Coronary artery (tissue), 2 donors: ENCODE measurements around the gene ZDHHC13.

Experiments
- DNase-seq: peaks from one replicate; pipeline ENCODE4 v3.0.0-alpha.2; 2017; ENCODE audit warnings: low spot score
- H3K27ac ChIP-seq, 2 donors: fragments of 200-600 bp; sonication (generic); one replicate each; pipeline ENCODE4 v1.5.1; 2016 to 2019
- H3K4me3 ChIP-seq: fragments of 200-600 bp; sonication (generic); 2 replicates; pipeline ENCODE4 v1.5.1; 2016; ENCODE audit warnings: mild to moderate bottlenecking, moderate library complexity
- TF ChIP-seq, protein P1 (sequence below): fragments of 200-600 bp; sonication (generic); IDR thresholded peaks from one replicate; pipeline ENCODE4 v1.5.1; 2019; ENCODE audit warnings: antibody characterized with exemption

Gene ZDHHC13

DNA sequence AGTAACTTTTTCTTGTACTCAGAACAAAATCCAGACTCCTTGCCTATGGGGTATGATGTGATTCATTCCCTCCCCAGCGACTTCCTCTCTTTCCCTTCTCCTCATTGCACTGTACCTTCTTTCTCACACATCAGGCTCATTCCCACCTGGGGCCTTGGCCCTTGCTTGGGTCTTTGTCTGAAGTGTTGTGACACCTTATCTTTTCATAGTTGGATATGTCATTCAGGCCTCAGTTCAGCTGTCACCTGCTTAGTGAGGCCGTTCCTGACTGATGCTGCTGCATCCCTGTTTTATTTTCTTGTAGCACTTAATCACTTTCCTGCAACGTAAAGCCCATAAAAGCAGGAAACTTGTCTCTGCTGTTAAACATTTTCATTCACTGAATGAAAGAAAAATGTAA is 39.9 kb downstream of the ZDHHC13 start:
- H3K27ac ChIP-seq, result no peak overlapping the region
- H3K4me3 ChIP-seq, result no peak overlapping the region
- TF ChIP-seq, protein P1, sequence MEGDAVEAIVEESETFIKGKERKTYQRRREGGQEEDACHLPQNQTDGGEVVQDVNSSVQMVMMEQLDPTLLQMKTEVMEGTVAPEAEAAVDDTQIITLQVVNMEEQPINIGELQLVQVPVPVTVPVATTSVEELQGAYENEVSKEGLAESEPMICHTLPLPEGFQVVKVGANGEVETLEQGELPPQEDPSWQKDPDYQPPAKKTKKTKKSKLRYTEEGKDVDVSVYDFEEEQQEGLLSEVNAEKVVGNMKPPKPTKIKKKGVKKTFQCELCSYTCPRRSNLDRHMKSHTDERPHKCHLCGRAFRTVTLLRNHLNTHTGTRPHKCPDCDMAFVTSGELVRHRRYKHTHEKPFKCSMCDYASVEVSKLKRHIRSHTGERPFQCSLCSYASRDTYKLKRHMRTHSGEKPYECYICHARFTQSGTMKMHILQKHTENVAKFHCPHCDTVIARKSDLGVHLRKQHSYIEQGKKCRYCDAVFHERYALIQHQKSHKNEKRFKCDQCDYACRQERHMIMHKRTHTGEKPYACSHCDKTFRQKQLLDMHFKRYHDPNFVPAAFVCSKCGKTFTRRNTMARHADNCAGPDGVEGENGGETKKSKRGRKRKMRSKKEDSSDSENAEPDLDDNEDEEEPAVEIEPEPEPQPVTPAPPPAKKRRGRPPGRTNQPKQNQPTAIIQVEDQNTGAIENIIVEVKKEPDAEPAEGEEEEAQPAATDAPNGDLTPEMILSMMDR, result no peak
- no peak for DNase-seq

DNA sequence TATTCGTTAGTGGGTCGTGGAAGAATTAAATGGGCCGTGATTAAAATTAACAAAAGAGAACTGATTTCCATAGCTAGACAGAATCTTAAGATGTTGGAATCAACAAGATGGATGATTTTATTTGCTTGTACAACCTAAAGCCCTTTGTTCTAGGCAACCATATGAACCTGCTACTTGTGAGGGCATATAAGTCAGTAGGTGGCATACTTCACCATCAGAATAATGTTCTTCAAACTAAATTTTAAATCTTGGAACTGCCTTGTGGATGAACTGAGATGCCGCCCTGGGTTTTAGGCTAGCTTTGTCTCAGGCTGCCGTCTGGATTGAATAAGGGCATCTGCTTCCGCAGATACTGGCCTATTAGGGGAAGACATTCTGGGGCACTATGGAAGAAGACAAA is 43.9 kb downstream of the ZDHHC13 start:
- Histone ChIP-seq H3K4me3 (no peak overlapping the region), H3K27ac (no peak overlapping the region)
- TF ChIP-seq, protein P1, result no peak
- no peak for DNase-seq

DNA sequence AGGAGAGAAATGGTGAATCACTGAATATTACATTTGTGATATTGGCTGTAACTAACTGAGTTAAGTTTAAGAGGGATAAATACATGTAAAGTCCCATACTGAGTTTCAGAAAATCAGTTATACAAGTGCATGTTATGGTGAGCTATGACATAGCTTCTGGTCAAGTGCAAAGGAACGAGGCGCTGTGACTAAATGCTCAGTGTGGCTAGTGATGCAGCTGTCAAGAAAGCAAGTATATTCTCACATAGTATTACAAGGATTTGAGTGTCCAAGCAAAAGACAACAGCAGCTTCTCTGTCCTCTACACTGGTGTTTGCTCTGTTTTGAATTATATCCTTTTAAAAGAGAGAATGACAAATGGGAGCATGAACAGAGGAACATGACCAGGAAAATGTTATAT is 44.7 kb downstream of the ZDHHC13 start:
- H3K4me3 ChIP-seq, result no peak overlapping the region

DNA sequence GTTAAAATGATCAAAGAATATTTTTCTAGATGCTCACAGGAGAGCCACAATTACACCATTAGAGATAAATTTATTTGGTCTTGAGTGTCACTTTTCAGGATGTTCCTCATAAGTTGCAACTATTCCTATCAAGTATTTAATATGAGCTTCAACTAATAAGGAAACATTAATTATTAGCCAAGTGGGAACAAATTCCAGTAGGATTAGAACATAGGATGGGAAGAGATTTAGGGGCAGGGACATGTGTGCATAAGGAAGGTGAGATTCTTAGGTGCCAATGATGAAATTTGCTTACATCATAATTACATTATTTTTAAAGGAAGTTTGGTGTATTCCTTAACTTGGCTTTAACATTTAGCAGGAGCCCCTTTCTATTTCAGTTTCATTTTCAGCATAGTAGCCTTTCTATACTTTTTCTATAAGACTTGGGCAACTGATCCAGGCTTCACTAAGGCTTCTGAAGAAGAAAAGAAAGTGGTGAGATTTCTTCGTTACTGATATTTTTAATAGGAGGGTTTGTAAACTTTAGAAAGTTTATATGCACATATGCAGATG is 46.1 kb downstream of the ZDHHC13 start:
- no peak overlapping the region for H3K4me3 ChIP-seq
- no peak for DNase-seq
- TF ChIP-seq, protein P1, result no peak
- H3K27ac ChIP-seq, result no peak overlapping the region

More for the DNA sequence above, 44.7 kb downstream of the ZDHHC13 start:
- no peak for DNase-seq
- no peak overlapping the region for H3K27ac ChIP-seq
- TF ChIP-seq, protein P1, result no peak

DNA sequence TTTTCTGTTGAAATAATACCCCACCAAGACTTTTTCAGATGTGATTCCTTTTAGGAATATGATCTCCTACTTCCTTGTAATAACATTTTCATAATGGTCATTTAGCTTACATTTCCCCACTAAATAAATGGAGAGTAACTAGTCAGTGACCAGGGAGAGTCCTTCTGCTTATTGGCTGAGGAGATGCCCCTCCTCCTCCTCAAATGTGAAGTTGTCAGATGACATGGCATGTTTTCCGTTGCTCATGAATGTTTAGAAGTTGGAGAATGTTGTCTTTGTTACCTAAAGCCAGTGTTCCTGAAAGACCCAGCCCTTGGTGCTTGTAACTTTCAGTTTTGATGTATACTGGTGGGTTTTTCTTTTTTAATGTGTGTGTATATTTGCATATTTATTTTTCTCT is 46.6 kb downstream of the ZDHHC13 start:
- no peak for DNase-seq
- no peak overlapping the region for H3K4me3 ChIP-seq
- H3K27ac ChIP-seq, result no peak overlapping the region
- TF ChIP-seq, protein P1, result no peak

DNA sequence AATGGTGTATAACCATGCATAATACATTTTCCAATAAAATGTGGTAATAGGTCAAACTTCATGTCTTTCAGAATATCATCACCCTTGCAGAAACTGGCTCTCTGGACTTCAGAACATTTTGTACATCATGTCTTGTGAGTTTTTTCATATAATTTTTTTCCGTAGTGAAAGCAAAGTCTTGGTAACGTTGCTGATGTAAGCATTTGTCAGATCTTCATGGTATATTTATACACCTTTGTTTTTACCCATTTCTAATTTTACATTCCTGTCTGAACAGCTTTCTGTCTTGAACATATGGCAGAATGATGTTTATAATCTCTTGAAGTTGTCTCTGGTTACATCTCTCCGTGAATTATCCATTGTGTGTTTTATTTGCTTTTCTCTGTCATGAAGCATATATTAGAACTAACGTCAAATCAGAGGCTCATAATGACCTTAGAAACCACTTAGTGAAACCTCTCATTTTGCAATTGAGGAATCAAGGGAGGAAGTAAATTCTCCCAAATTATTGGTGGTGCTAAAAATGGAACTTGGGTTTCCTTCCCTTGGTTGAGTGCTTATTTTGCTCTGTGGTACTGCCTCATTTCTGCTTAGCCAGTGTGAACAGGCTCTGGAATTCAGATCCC is 47.4 kb downstream of the ZDHHC13 start:
- H3K4me3 ChIP-seq, result no peak overlapping the region
- TF ChIP-seq, protein P1, result no peak
- DNase-seq, result no peak
- no peak overlapping the region for H3K27ac ChIP-seq

DNA sequence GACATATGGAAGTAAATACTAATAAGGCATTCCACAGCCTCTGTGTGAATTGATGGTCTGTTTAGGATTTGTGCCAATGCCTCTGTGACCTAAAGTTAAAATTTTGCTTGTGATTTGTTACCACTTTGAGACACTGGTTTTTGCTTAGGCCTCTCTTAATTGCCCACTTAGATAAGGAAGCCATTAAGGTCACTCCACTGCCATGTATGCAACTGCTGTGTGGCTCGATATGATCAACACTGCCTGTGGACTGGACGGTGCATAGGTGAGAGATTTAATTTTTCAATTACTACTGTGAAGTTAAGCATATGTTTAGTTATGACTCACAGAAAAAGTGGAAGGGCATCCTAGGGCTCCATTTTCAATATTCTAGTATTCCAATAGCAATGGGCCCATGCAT is 47.9 kb downstream of the ZDHHC13 start:
- no peak overlapping the region for H3K4me3 ChIP-seq
- no peak overlapping the region for H3K27ac ChIP-seq
- no peak for DNase-seq
- TF ChIP-seq, protein P1, result no peak
